Measurements from ENCODE around the gene TUBA8.

DNA sequence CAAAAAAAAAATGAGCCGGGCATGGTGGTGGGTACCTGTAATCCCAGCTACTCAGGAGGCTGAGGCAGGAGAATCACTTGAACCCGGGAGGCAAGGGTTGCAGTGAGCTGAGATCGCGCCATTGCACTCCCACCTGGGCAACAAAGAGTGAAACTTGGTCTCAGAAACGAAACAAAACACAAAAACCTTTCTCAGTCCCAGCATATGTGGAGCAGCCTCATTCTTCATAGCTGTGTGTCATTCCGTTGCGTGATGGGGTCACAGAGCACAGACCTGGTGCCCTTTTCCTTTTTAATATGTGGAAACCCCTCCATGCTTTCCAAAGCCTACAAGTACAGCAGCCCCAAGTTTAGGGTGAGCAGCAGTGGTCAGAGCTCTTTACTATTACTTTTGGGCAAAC, 19.1 kb upstream of the TUBA8 start:
- no peak for TF ChIP-seq EZH2 (IDR thresholded peaks at IDR 0.05; ENCODE audit: insufficient read depth, poor library complexity, severe bottlenecking)
- TF ChIP-seq EZH2phosphoT487 (IDR thresholded peaks at IDR 0.05; ENCODE audit: insufficient read depth, low read depth), result no peak

Data from GM23248 (cell line).